NCI-H82 treated with DMSO at 0.1 percent for 48 hours (cell line): ENCODE data around the gene LRP1-AS.

Source experiments
- DNase-seq: peaks from one replicate; lab custom pipeline; 2025; ENCODE audit not compliant: unreplicated experiment; lab: John Stamatoyannopoulos, UW

Gene LRP1-AS

GRCh38 chr12:57101892-57102695, 45.3 kb downstream of the LRP1-AS start:
- no peak for DNase-seq

GRCh38 chr12:57099766-57100165, 47.7 kb downstream of the LRP1-AS start:
- DNase-seq: no peak

GRCh38 chr12:57099047-57099714, 48.2 kb downstream of the LRP1-AS start:
- DNase-seq: no peak

GRCh38 chr12:57098546-57098945, 48.9 kb downstream of the LRP1-AS start:
- DNase-seq: no peak

- no peak for DNase-seq
These were observed 49.9 kb downstream of the LRP1-AS start for GRCh38 chr12:57097554-57097835.

- no peak for DNase-seq
These were observed 50.5 kb downstream of the LRP1-AS start for GRCh38 chr12:57096748-57097553.

GRCh38 chr12:57096099-57096572, 51.3 kb downstream of the LRP1-AS start:
- DNase-seq: no peak

GRCh38 chr12:57095440-57095839, 52.0 kb downstream of the LRP1-AS start:
- DNase-seq: no peak
